Natural killer cell (primary cell): Measurements from ENCODE around the gene NADK2. TPM values are rescaled to one million over a fixed set of nuclear protein-coding genes. Genes with fewer than 3 reads are reported as not detected.

ENCODE experiments used
- ATAC-seq, 3 donors: fragments of 150-1000 bp in 2 of 3; fragments of 200-7000 bp in 1 of 3; cut with Tn5 transposase; 1 replicate in 1 of 3; 2 replicates in 2 of 3; pipeline ENCODE4 v1.10.0; 2021; ENCODE audit warnings: mild to moderate bottlenecking in 2 of 3, moderate library complexity in 2 of 3
- DNase-seq, 2 donors: peaks; one replicate each; pipeline versions ENCODE4 v3.0.0 to v3.0.0-alpha.2; 2013 to 2021; ENCODE audit warnings: mixed read lengths in 1 of 2
- H3K27ac ChIP-seq: one replicate; pipeline ENCODE4 v1.5.1; 2013; ENCODE audit warnings: mild to moderate bottlenecking, low read length
- H3K27me3 ChIP-seq: one replicate; pipeline ENCODE4 v1.6.1; 2013; ENCODE audit warnings: low read length; ENCODE audit not compliant: control insufficient read depth, insufficient read depth
- H3K36me3 ChIP-seq: one replicate; pipeline ENCODE4 v1.6.1; 2013; ENCODE audit warnings: low read length; ENCODE audit not compliant: control insufficient read depth, insufficient read depth
- H3K4me1 ChIP-seq: one replicate; pipeline ENCODE4 v1.6.1; 2013; ENCODE audit warnings: low read length; ENCODE audit not compliant: control insufficient read depth, insufficient read depth
- H3K4me3 ChIP-seq: one replicate; pipeline ENCODE4 v1.5.1; 2013; ENCODE audit warnings: low read length
- H3K9me3 ChIP-seq: one replicate; pipeline ENCODE4 v1.6.1; 2013; ENCODE audit warnings: low read length; ENCODE audit not compliant: control insufficient read depth, insufficient read depth
- H3K27ac Mint-ChIP-seq, 2 donors: one replicate each; pipeline ENCODE4 v1.8.0; 2022; ENCODE audit warnings: mild to moderate bottlenecking in 2 of 2, mixed read lengths in 2 of 2, moderate library complexity in 1 of 2
- H3K27me3 Mint-ChIP-seq, 2 donors: one replicate each; pipeline ENCODE4 v1.8.0; 2022; ENCODE audit warnings: low read depth in 2 of 2, mixed read lengths in 2 of 2
- H3K36me3 Mint-ChIP-seq: one replicate; pipeline ENCODE4 v1.8.0; 2022; ENCODE audit warnings: mixed read lengths
- H3K4me1 Mint-ChIP-seq, 2 donors: one replicate each; pipeline ENCODE4 v1.8.0; 2022; ENCODE audit warnings: mixed read lengths in 2 of 2
- H3K4me3 Mint-ChIP-seq: one replicate; pipeline ENCODE4 v1.8.0; 2022; ENCODE audit warnings: mild to moderate bottlenecking, moderate library complexity, mixed read lengths
- H3K9me3 Mint-ChIP-seq, 2 donors: one replicate each; pipeline ENCODE4 v1.8.0; 2022; ENCODE audit warnings: mixed read lengths in 2 of 2
- WGBS: methylation state at CpG from one replicate; pipeline ENCODE4 v1.1.7; 2013; ENCODE audit warnings: missing lambda C conversion rate; ENCODE audit not compliant: insufficient coverage; 5-methylcytosine and 5-hydroxymethylcytosine counted together
- intact Hi-C: fragments of 100-400 bp; cut with micrococcal nuclease; formaldehyde crosslinking; loops from one replicate; pipeline ENCODE4 v1.14.2; 2022
- total RNA-seq, 4 donors: library from RNA; stranded (reverse); fragments of 120-200 nt in 1 of 4; gene quantifications; one replicate each; pipeline versions ENCODE4 v1.2.3 to v1.2.4, GENCODE V29; 2013 to 2022
- TF ChIP-seq, protein P1 (sequence below): fragments of 200-600 bp; IDR thresholded peaks from one replicate; pipeline ENCODE4 v1.8.0; 2022; ENCODE audit warnings: antibody characterized with exemption

NADK2 gene
- total RNA-seq, 3 donors from 2014 or later (not counting 1 experiment from before 2014, with no cell fraction given) = 13.1 to 16.2 (median 14.3) TPM

GRCh38 chr5:36273809-36274526, 32.2 kb upstream of the NADK2 start:
- H3K36me3 Mint-ChIP-seq = no peaks in the 10 kb centered on the region
- DNase-seq = no peak
- H3K4me3 Mint-ChIP-seq = no peak overlapping the region
- intact Hi-C loops = no loop called here
- Histone ChIP-seq H3K36me3 (no peaks in the 10 kb centered on the region), H3K27me3 (no peaks in the 10 kb centered on the region), H3K4me3 (no peak overlapping the region), H3K27ac (no peak overlapping the region), H3K4me1 (no peaks in the 10 kb centered on the region), H3K9me3 (no peaks in the 10 kb centered on the region)
- TF ChIP-seq, protein P1, sequence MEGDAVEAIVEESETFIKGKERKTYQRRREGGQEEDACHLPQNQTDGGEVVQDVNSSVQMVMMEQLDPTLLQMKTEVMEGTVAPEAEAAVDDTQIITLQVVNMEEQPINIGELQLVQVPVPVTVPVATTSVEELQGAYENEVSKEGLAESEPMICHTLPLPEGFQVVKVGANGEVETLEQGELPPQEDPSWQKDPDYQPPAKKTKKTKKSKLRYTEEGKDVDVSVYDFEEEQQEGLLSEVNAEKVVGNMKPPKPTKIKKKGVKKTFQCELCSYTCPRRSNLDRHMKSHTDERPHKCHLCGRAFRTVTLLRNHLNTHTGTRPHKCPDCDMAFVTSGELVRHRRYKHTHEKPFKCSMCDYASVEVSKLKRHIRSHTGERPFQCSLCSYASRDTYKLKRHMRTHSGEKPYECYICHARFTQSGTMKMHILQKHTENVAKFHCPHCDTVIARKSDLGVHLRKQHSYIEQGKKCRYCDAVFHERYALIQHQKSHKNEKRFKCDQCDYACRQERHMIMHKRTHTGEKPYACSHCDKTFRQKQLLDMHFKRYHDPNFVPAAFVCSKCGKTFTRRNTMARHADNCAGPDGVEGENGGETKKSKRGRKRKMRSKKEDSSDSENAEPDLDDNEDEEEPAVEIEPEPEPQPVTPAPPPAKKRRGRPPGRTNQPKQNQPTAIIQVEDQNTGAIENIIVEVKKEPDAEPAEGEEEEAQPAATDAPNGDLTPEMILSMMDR = no peak
- H3K4me1 Mint-ChIP-seq = no peaks in the 10 kb centered on the region
- 59% methylated on average over 4 of the region's 6 CpGs for WGBS
- no peaks in the 10 kb centered on the region for H3K9me3 Mint-ChIP-seq
- H3K27ac Mint-ChIP-seq = no peak overlapping the region
- no peak for ATAC-seq
- peaks cover 13 to 19% of the 10 kb centered on the region in 2 donors for H3K27me3 Mint-ChIP-seq

DNA sequence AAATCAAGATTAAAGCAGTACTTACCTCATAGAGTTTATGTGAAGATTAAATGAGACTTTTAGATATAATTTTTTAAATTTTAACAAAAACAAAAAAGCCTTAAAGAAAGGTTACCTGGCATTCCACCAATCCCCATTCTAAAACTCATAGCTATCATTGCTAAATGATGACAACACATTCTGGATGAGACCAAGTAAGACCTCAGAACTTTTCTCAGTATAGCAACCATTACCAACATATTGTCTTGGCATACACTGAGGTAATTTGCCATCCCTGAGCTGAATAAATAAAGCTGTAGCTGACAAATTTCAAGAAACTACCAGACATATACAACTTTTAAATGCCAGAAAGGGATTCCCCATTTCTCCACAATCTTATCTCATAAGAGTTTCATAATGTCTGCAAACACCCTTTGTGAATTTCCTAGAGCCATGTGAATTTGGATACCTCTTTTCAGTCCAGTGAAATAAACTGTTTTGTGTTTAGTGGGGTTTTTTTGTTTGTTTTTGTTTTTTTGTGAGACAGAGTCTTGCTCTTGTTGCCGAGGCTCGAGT, 30.5 kb upstream of the NADK2 start:
- intact Hi-C loops = no loop called here
- WGBS = 94% methylated on average over 2 of the region's 2 CpGs
- peaks cover 13 to 19% of the 10 kb centered on the region in 2 donors for H3K27me3 Mint-ChIP-seq
- Histone ChIP-seq H3K4me1 (no peaks in the 10 kb centered on the region), H3K4me3 (no peak overlapping the region), H3K9me3 (no peaks in the 10 kb centered on the region), H3K36me3 (no peaks in the 10 kb centered on the region), H3K27ac (no peak overlapping the region), H3K27me3 (no peaks in the 10 kb centered on the region)
- H3K4me3 Mint-ChIP-seq = no peak overlapping the region
- no peak overlapping the region for H3K27ac Mint-ChIP-seq
- H3K4me1 Mint-ChIP-seq = no peaks in the 10 kb centered on the region
- no peak for ATAC-seq
- H3K36me3 Mint-ChIP-seq = no peaks in the 10 kb centered on the region
- TF ChIP-seq, protein P1 = no peak
- no peaks in the 10 kb centered on the region for H3K9me3 Mint-ChIP-seq
- no peak for DNase-seq

DNA sequence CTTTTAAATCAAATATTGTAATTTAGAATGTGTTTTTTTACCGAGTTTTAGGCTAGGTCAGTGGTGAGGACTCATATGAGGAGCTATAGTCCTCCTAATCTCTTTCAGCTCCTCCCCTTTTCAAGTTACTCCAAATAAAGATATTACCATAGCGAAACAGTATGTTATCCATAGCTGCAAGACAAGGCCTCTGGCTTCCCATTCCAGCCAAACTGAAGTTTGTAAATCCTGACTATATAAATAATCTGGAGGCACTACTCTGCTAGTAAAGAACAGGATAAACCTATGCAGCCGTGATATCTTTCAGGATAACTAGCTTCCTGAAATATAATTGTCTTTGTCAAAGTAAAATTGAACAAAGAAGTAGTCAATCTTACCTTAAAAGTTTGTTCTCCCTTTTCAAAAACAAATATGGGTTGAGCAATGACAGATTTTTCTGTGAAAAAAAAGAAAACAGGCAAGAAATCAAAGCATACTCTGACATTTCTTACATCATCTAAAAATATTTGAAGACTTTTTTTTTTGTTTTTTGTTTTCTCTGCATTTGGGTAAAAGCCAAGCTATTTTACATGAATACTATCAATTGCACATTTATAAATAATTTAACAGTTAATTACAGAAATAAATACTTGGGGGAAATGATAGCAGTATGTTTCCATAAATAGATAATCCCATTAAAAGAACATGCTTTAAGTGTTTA, 29.3 kb upstream of the NADK2 start:
- no peaks in the 10 kb centered on the region for H3K4me1 ChIP-seq
- intact Hi-C loops = no loop called here
- no peaks in the 10 kb centered on the region for H3K9me3 ChIP-seq
- no peaks in the 10 kb centered on the region for H3K9me3 Mint-ChIP-seq
- no peaks in the 10 kb centered on the region for H3K36me3 ChIP-seq
- H3K27ac Mint-ChIP-seq = no peak overlapping the region
- no peak for ATAC-seq
- peaks cover 10 to 19% of the 10 kb centered on the region in 2 donors for H3K27me3 Mint-ChIP-seq
- TF ChIP-seq, protein P1 = no peak
- no peaks in the 10 kb centered on the region for H3K36me3 Mint-ChIP-seq
- no peak overlapping the region for H3K27ac ChIP-seq
- no peaks in the 10 kb centered on the region for H3K4me1 Mint-ChIP-seq
- no peak for DNase-seq
- 100% methylated on average over 1 of the region's 3 CpGs for WGBS
- H3K4me3 Mint-ChIP-seq = no peak overlapping the region
- no peaks in the 10 kb centered on the region for H3K27me3 ChIP-seq
- H3K4me3 ChIP-seq = no peak overlapping the region
